ENCODE results near the gene EMILIN1. TPM values are rescaled to one million over a fixed set of nuclear protein-coding genes. Genes with fewer than 3 reads are reported as not detected.

The EMILIN1 gene
- total RNA-seq: 23.3 and 42.3 TPM in 2 replicates

- peak; percentile 43 to 65 for DNase-seq (ENCODE audit: low read depth in 2 of 2)
These were observed at the start of gene EMILIN1 for GRCh38 chr2:27078267-27079194. Gene EMILIN1, plus strand, starts transcription at chr2:27078615. Its CDS starts 451 bp downstream, at chr2:27079066.

GRCh38 chr2:27029051-27029450 lies 49.4 kb upstream of the EMILIN1 start:
- peak in 1 of 2 donors; percentile 26 for DNase-seq (ENCODE audit: low read depth in 2 of 2)

- peak; percentile 90 to 91 for DNase-seq (ENCODE audit: low read depth in 2 of 2)
These were observed 45.7 kb upstream of the EMILIN1 start, which contains the start of gene TMEM214 for GRCh38 chr2:27032495-27033252. Gene TMEM214, plus strand, starts transcription at chr2:27032965. Its CDS starts 51 bp downstream, at chr2:27033016.

GRCh38 chr2:27033253-27033852 lies 45.1 kb upstream of the EMILIN1 start:
- DNase-seq (ENCODE audit: low read depth in 2 of 2): no peak

- DNase-seq (ENCODE audit: low read depth in 2 of 2): no peak
These were observed 40.4 kb upstream of the EMILIN1 start for GRCh38 chr2:27038012-27038411.

GRCh38 chr2:27038631-27039339 lies 39.6 kb upstream of the EMILIN1 start:
- no peak for DNase-seq (ENCODE audit: low read depth in 2 of 2)

- no peak for DNase-seq (ENCODE audit: low read depth in 2 of 2)
These were observed 39.0 kb upstream of the EMILIN1 start for GRCh38 chr2:27039426-27039825.

- no peak for DNase-seq (ENCODE audit: low read depth in 2 of 2)
These were observed 38.5 kb upstream of the EMILIN1 start for GRCh38 chr2:27039871-27040270.

GRCh38 chr2:27040282-27040681 lies 38.1 kb upstream of the EMILIN1 start:
- DNase-seq (ENCODE audit: low read depth in 2 of 2): no peak

- DNase-seq (ENCODE audit: low read depth in 2 of 2): no peak
These were observed 36.7 kb upstream of the EMILIN1 start for GRCh38 chr2:27041752-27042151.

- peak in 1 of 2 donors; percentile 32 for DNase-seq (ENCODE audit: low read depth in 2 of 2)
These were observed 36.2 kb upstream of the EMILIN1 start for GRCh38 chr2:27042159-27042661.

- DNase-seq (ENCODE audit: low read depth in 2 of 2): no peak
These were observed 35.3 kb upstream of the EMILIN1 start for GRCh38 chr2:27042985-27043634.

- DNase-seq (ENCODE audit: low read depth in 2 of 2): peak; percentile 63 to 78
These were observed 28.8 kb upstream of the EMILIN1 start for GRCh38 chr2:27049422-27050280.

- peak; percentile 90 to 93 for DNase-seq (ENCODE audit: low read depth in 2 of 2)
These were observed 28.0 kb upstream of the EMILIN1 start for GRCh38 chr2:27050281-27050995.

- peak; percentile 93 to 96 for DNase-seq (ENCODE audit: low read depth in 2 of 2)
These were observed 27.2 kb upstream of the EMILIN1 start, which contains the start of gene AGBL5 for GRCh38 chr2:27050996-27051901. Gene AGBL5, plus strand, starts transcription at chr2:27051668. Its CDS starts 1,291 bp downstream, at chr2:27052959.

- peak in 1 of 2 donors; percentile 20 for DNase-seq (ENCODE audit: low read depth in 2 of 2)
These were observed 26.3 kb upstream of the EMILIN1 start for GRCh38 chr2:27051902-27052645.

- no peak for DNase-seq (ENCODE audit: low read depth in 2 of 2)
These were observed 25.1 kb upstream of the EMILIN1 start for GRCh38 chr2:27053321-27053720.

Measured in lung microvascular endothelial cell (primary cell).